Fibroblast of lung (primary cell): Measurements from ENCODE around the gene IL23A.

Experiments
- CTCF ChIP-seq, 2 donors: IDR thresholded peaks in 1 of 2; conservative IDR thresholded peaks in 1 of 2; 1 replicate in 1 of 2; 2 replicates in 1 of 2; pipeline ENCODE4 v1.5.1; 2011 to 2012; ENCODE audit warnings: low read length in 2 of 2, control low read depth in 1 of 2, inconsistent platforms in 1 of 2, low read depth in 1 of 2, mild to moderate bottlenecking in 1 of 2
- EZH2 ChIP-seq: IDR thresholded peaks from 2 replicates; pipeline ENCODE4 v1.5.1; 2012; ENCODE audit warnings: low read length, control low read depth, mild to moderate bottlenecking; ENCODE audit errors: missing control alignments

- no peak for TF ChIP-seq CTCF (conservative IDR thresholded peaks at IDR 0.05 in 1 of 2, IDR thresholded peaks at IDR 0.05 in 1 of 2; ENCODE audit: low read depth in 1 of 2, low read length in 2 of 2)
- no peak for TF ChIP-seq EZH2
These were observed 36.3 kb downstream of the IL23A start for GRCh38 chr12:56374726-56375597.
